HCT116 (cell line): ENCODE data around the gene CDKN1C. TPM values are rescaled to one million over a fixed set of nuclear protein-coding genes. Genes with fewer than 3 reads are reported as not detected.
A peak's percentile ranks its signal among the peaks of the same experiment; 100 is the strongest.

Experiments used
- ATAC-seq: fragments of 200-7000 bp; cut with Tn5 transposase; 2 replicates; pipeline ENCODE4 v1.9.1; 2020; ENCODE audit warnings: mild to moderate bottlenecking, moderate library complexity
- BruUV-seq: library from RNA; stranded (reverse); fragments of 400-500 nt; replicated peaks from 2 replicates; lab custom pipeline; 2021; lab: Mats Ljungman, UMichigan
- CTCF ChIA-PET: fragments of 300-600 bp; sonication (Branson Sonifier 250); formaldehyde crosslinking; loops from one replicate; lab custom pipeline; 2021; ENCODE audit warnings: antibody characterized with exemption; lab: Charles Lee
- POLR2A ChIA-PET: fragments of 300-600, 350-600 bp; sonication (Branson Sonifier 250); formaldehyde crosslinking; loops from one replicate; lab custom pipeline; 2021; ENCODE audit warnings: antibody characterized with exemption; lab: Charles Lee
- RAD21 ChIA-PET, 2 experiments: fragments of 300-600 bp; sonication (Branson Sonifier 250); formaldehyde crosslinking; loops; one replicate each; lab custom pipeline; 2023; ENCODE audit warnings: low total read pairs in 2 of 2; ENCODE audit not compliant: uncharacterized antibody in 2 of 2, unreplicated experiment in 2 of 2, low non-redundant PET in 1 of 2; lab: Charles Lee
- DNase-seq: peaks from one replicate; pipeline ENCODE4 v3.0.0-alpha.2; 2010; ENCODE audit warnings: low read depth, low spot score
- H2AFZ ChIP-seq: fragments of 200-600 bp; shearing (Covaris generic), sonication (generic); 2 replicates; pipeline ENCODE4 v1.6.1; 2017; ENCODE audit warnings: low read depth, mixed run types, mixed read lengths, antibody characterized with exemption, low read length; ENCODE audit not compliant: poor library complexity, severe bottlenecking
- H3K27ac ChIP-seq: 2 replicates; pipeline ENCODE4 v1.5.1; 2012; ENCODE audit warnings: low read depth, low read length
- H3K27me3 ChIP-seq: fragments of 200-600 bp; sonication (generic); 2 replicates; pipeline ENCODE4 v1.6.1; 2016; ENCODE audit warnings: mixed run types, low read length, mixed read lengths; ENCODE audit not compliant: insufficient read depth
- H3K36me3 ChIP-seq, 2 experiments: fragments of 200-500 bp in 1 of 2; fragments of 200-600 bp in 1 of 2; sonication (Bioruptor generic) in 1 of 2; sonication (generic) in 1 of 2; 2 replicates each; pipeline versions ENCODE4 v1.5.1 to v1.6.1; 2014 to 2016; ENCODE audit warnings: low read length in 2 of 2, inconsistent platforms in 1 of 2, mixed read lengths in 1 of 2, mixed run types in 1 of 2; ENCODE audit not compliant: insufficient read depth in 2 of 2, control insufficient read depth in 1 of 2
- H3K4me1 ChIP-seq, 2 experiments: fragments of 200-600 bp in 1 of 2; sonication (generic) in 1 of 2; 2 replicates each; pipeline versions ENCODE4 v1.5.1 to v1.6.1; 2012 to 2017; ENCODE audit warnings: low read length in 2 of 2, inconsistent platforms in 1 of 2, mild to moderate bottlenecking in 1 of 2, mixed read lengths in 1 of 2, mixed run types in 1 of 2, moderate library complexity in 1 of 2; ENCODE audit not compliant: insufficient read depth in 2 of 2, control insufficient read depth in 1 of 2
- H3K4me2 ChIP-seq: fragments of 200-600 bp; sonication (generic); 2 replicates; pipeline ENCODE4 v1.6.1; 2017; ENCODE audit warnings: mixed run types, low read length, mixed read lengths
- H3K4me3 ChIP-seq, 2 experiments: fragments of 200-600 bp in 1 of 2; sonication (generic) in 1 of 2; replicated peaks in 1 of 2; 2 replicates each; pipeline ENCODE4 v1.5.1; 2011 to 2016; ENCODE audit warnings: low read length in 2 of 2, control low read depth in 1 of 2, low read depth in 1 of 2, mild to moderate bottlenecking in 1 of 2, mixed read lengths in 1 of 2, mixed run types in 1 of 2
- H3K79me2 ChIP-seq: fragments of 200-600 bp; sonication (generic); 2 replicates; pipeline ENCODE4 v1.6.1; 2017; ENCODE audit warnings: mild to moderate bottlenecking, mixed run types, low read length, moderate library complexity, mixed read lengths; ENCODE audit not compliant: insufficient read depth
- H3K9ac ChIP-seq: fragments of 200-600 bp; sonication (generic); 2 replicates; pipeline ENCODE4 v1.6.1; 2016; ENCODE audit warnings: low read length, mixed read lengths
- H3K9me2 ChIP-seq: fragments of 200-600 bp; sonication (generic), shearing (Covaris generic); 2 replicates; pipeline ENCODE4 v1.6.1; 2017; ENCODE audit warnings: mixed run types, mild to moderate bottlenecking, moderate library complexity; ENCODE audit not compliant: insufficient read depth
- H3K9me3 ChIP-seq, 2 experiments: fragments of 200-500 bp in 1 of 2; fragments of 200-600 bp in 1 of 2; sonication (Bioruptor generic) in 1 of 2; sonication (generic) in 1 of 2; 2 replicates each; pipeline ENCODE4 v1.6.1; 2014 to 2017; ENCODE audit warnings: low read length in 2 of 2, mixed read lengths in 2 of 2, inconsistent platforms in 1 of 2, low read depth in 1 of 2, mild to moderate bottlenecking in 1 of 2, mixed run types in 1 of 2, moderate library complexity in 1 of 2; ENCODE audit not compliant: control insufficient read depth in 1 of 2, insufficient read depth in 1 of 2
- H4K20me1 ChIP-seq: fragments of 200-600 bp; sonication (generic), shearing (Covaris generic); 2 replicates; pipeline ENCODE4 v1.6.1; 2017; ENCODE audit warnings: mixed run types, mild to moderate bottlenecking, moderate library complexity; ENCODE audit not compliant: insufficient read depth
- CBX3 ChIP-seq: IDR thresholded peaks from 2 replicates; pipeline ENCODE4 v1.6.1; 2012; ENCODE audit warnings: low read depth
- CEBPB ChIP-seq: IDR thresholded peaks from 2 replicates; pipeline ENCODE4 v1.6.1; 2012; ENCODE audit warnings: low read depth
- EGR1 ChIP-seq: IDR thresholded peaks from 2 replicates; pipeline ENCODE4 v1.6.1; 2012; ENCODE audit warnings: low read depth
- ELF1 ChIP-seq: IDR thresholded peaks from 2 replicates; pipeline ENCODE4 v1.6.1; 2012; ENCODE audit warnings: low read depth, borderline replicate concordance
- EZH2 ChIP-seq: fragments of 200-600 bp; sonication (generic); IDR thresholded peaks from 2 replicates; pipeline ENCODE4 v1.6.1; 2017; ENCODE audit warnings: antibody characterized with exemption, mixed run types
- EZH2phosphoT487 ChIP-seq: fragments of 200-600 bp; IDR thresholded peaks from 2 replicates; pipeline ENCODE4 v1.6.1; 2018; ENCODE audit warnings: antibody characterized with exemption, borderline replicate concordance
- FOSL1 ChIP-seq: IDR thresholded peaks from 2 replicates; pipeline ENCODE4 v1.6.1; 2012; ENCODE audit warnings: low read depth
- JUND ChIP-seq: IDR thresholded peaks from 2 replicates; pipeline ENCODE4 v1.6.1; 2012
- POLR2A ChIP-seq: IDR thresholded peaks from 2 replicates; pipeline ENCODE4 v1.7.0; 2011; ENCODE audit warnings: borderline replicate concordance; ENCODE audit not compliant: insufficient read depth, insufficient read length; ENCODE audit errors: extremely low read depth
- POLR2AphosphoS5 ChIP-seq: IDR thresholded peaks from 2 replicates; pipeline ENCODE4 v1.6.1; 2011; ENCODE audit warnings: mild to moderate bottlenecking, low read depth, low read length, moderate library complexity
- RAD21 ChIP-seq: IDR thresholded peaks from 2 replicates; pipeline ENCODE4 v1.6.1; 2012; ENCODE audit warnings: low read depth, mild to moderate bottlenecking
- SIN3A ChIP-seq: IDR thresholded peaks from 2 replicates; pipeline ENCODE4 v1.6.1; 2012; ENCODE audit warnings: low read depth
- SP1 ChIP-seq: IDR thresholded peaks from 2 replicates; pipeline ENCODE4 v1.6.1; 2012; ENCODE audit warnings: low read depth
- SRF ChIP-seq: IDR thresholded peaks from 2 replicates; pipeline ENCODE4 v1.6.1; 2012; ENCODE audit warnings: low read depth
- TCF7L2 ChIP-seq: IDR thresholded peaks from 2 replicates; pipeline ENCODE4 v1.7.0; 2011; ENCODE audit warnings: borderline replicate concordance, inconsistent platforms; ENCODE audit not compliant: insufficient read depth, insufficient read length; ENCODE audit errors: extremely low read depth
- YY1 ChIP-seq: IDR thresholded peaks from 2 replicates; pipeline ENCODE4 v1.6.1; 2011; ENCODE audit warnings: low read length, low read depth, moderate library complexity, mild to moderate bottlenecking; ENCODE audit not compliant: insufficient replicate concordance; ENCODE audit errors: extremely low read depth
- ZNF274 ChIP-seq: fragments of 200-500 bp; sonication (Bioruptor generic); IDR thresholded peaks from 2 replicates; pipeline ENCODE4 v1.6.1; 2014; ENCODE audit warnings: mild to moderate bottlenecking, low read depth, low read length, inconsistent platforms
- intact Hi-C: fragments of 100-400 bp; cut with micrococcal nuclease; formaldehyde crosslinking; loops from 2 replicates; pipeline ENCODE4 v1.10.0; 2022
- total RNA-seq: library from RNA; stranded (reverse); gene quantifications from one replicate; pipeline ENCODE4 v1.2.1, GENCODE V29; 2021; ENCODE audit not compliant: unreplicated experiment
- TF ChIP-seq, protein P1 (sequence below): IDR thresholded peaks from 2 replicates; pipeline ENCODE4 v1.6.1; 2011; ENCODE audit warnings: mild to moderate bottlenecking, low read length, moderate library complexity; ENCODE audit not compliant: insufficient replicate concordance; ENCODE audit errors: extremely low read depth

CDKN1C gene
- total RNA-seq, 1 experiment from 2014 or later: 24.0 TPM

GRCh38 chr11:2877474-2877873 lies 8.1 kb downstream of the CDKN1C start:
- peaks cover 0 to 9% of the 10 kb centered on the region in 2 experiments; a peak in 1 of 4 replicates for H3K4me1 ChIP-seq
- no peak overlapping the region for H3K27ac ChIP-seq
- no peaks in the 10 kb centered on the region for H4K20me1 ChIP-seq
- RAD21 ChIA-PET: no interaction called here
- H2AFZ ChIP-seq: no peak overlapping the region
- no peaks in the 10 kb centered on the region for H3K36me3 ChIP-seq
- H3K9ac ChIP-seq: no peak overlapping the region
- BruUV-seq: no TSS peak
- no peaks in the 10 kb centered on the region for H3K9me2 ChIP-seq
- POLR2A ChIA-PET: no interaction called here
- no peak overlapping the region for H3K4me3 ChIP-seq
- CTCF ChIA-PET: interaction anchor here (1.1 kb wide), 1 partner anchor 52 kb away, joined by 4 read pairs; the partner anchor contains the start of gene PHLDA2
- no peak for DNase-seq
- peaks cover 0 to 8% of the 10 kb centered on the region in 2 experiments; a peak in 1 of 4 replicates for H3K9me3 ChIP-seq
- H3K27me3 ChIP-seq: no peaks in the 10 kb centered on the region
- TF ChIP-seq CEBPB (no peak), EZH2 (no peak), CBX3 (no peak), RAD21 (no peak), EGR1 (no peak), JUND (no peak; the same call in 1 of the 2 replicates), SP1 (no peak)
- TF ChIP-seq, protein P1, sequence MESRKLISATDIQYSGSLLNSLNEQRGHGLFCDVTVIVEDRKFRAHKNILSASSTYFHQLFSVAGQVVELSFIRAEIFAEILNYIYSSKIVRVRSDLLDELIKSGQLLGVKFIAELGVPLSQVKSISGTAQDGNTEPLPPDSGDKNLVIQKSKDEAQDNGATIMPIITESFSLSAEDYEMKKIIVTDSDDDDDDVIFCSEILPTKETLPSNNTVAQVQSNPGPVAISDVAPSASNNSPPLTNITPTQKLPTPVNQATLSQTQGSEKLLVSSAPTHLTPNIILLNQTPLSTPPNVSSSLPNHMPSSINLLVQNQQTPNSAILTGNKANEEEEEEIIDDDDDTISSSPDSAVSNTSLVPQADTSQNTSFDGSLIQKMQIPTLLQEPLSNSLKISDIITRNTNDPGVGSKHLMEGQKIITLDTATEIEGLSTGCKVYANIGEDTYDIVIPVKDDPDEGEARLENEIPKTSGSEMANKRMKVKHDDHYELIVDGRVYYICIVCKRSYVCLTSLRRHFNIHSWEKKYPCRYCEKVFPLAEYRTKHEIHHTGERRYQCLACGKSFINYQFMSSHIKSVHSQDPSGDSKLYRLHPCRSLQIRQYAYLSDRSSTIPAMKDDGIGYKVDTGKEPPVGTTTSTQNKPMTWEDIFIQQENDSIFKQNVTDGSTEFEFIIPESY: no peak
- peak; percentile 52 for ATAC-seq
- intact Hi-C loops: no loop called here
- peak overlapping the region; percentile 17 for H3K4me2 ChIP-seq
- H3K79me2 ChIP-seq: no peaks in the 10 kb centered on the region

- CTCF ChIA-PET: no interaction called here
- H3K9ac ChIP-seq: no peak overlapping the region
- H2AFZ ChIP-seq: no peak overlapping the region
- H3K79me2 ChIP-seq: no peaks in the 10 kb centered on the region
- no peak overlapping the region for H3K4me2 ChIP-seq
- POLR2A ChIA-PET: interaction anchor here (0.6 kb wide), 1 partner anchor 10 kb away, joined by 3 read pairs; the partner anchor contains the start of gene CDKN1C
- no TSS peak for BruUV-seq
- no peaks in the 10 kb centered on the region for H3K9me2 ChIP-seq
- RAD21 ChIA-PET: no interaction called here
- no peak overlapping the region for H3K27ac ChIP-seq
- no peaks in the 10 kb centered on the region for H3K36me3 ChIP-seq
- intact Hi-C loops: no loop called here
- H3K27me3 ChIP-seq: no peaks in the 10 kb centered on the region
- peaks cover 2 to 9% of the 10 kb centered on the region in 2 experiments; a peak in 1 of 4 replicates for H3K4me1 ChIP-seq
- DNase-seq (no peak), ATAC-seq (no peak)
- H3K9me3 ChIP-seq: peaks cover 0 to 8% of the 10 kb centered on the region in 2 experiments; a peak in 1 of 4 replicates
- no peak overlapping the region for H3K4me3 ChIP-seq
- H4K20me1 ChIP-seq: no peaks in the 10 kb centered on the region
- TF ChIP-seq FOSL1 (no peak), EGR1 (no peak), ELF1 (no peak), RAD21 (no peak), POLR2A (no peak), EZH2phosphoT487 (no peak), ZNF274 (no peak), SIN3A (no peak), CEBPB (no peak), POLR2AphosphoS5 (no peak), CBX3 (no peak), YY1 (no peak), SP1 (no peak), TCF7L2 (no peak), SRF (no peak)
- TF ChIP-seq, protein P1: no peak
Observed at GRCh38 chr11:2874963-2875362, 10.6 kb downstream of the CDKN1C start.
